Measurements from ENCODE around the gene GNAI3.

GRCh38 chr1:109609881-109610280 lies 61.5 kb downstream of the GNAI3 start:
- TF ChIP-seq, protein P1, sequence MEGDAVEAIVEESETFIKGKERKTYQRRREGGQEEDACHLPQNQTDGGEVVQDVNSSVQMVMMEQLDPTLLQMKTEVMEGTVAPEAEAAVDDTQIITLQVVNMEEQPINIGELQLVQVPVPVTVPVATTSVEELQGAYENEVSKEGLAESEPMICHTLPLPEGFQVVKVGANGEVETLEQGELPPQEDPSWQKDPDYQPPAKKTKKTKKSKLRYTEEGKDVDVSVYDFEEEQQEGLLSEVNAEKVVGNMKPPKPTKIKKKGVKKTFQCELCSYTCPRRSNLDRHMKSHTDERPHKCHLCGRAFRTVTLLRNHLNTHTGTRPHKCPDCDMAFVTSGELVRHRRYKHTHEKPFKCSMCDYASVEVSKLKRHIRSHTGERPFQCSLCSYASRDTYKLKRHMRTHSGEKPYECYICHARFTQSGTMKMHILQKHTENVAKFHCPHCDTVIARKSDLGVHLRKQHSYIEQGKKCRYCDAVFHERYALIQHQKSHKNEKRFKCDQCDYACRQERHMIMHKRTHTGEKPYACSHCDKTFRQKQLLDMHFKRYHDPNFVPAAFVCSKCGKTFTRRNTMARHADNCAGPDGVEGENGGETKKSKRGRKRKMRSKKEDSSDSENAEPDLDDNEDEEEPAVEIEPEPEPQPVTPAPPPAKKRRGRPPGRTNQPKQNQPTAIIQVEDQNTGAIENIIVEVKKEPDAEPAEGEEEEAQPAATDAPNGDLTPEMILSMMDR (conservative IDR thresholded peaks at IDR 0.05), result no peak
- no peak for TF ChIP-seq ZFX (IDR thresholded peaks at IDR 0.05)
